ENCODE data around the gene ZNF771.
"Not testable (repeated sequence)": the region's sequence is repeated elsewhere in the genome, so short reads cannot be mapped to it uniquely, and the experiment has no call there.

ZNF771 gene

GRCh38 chr16:30461426-30461825, 54.0 kb downstream of the ZNF771 start:
- POLR2A ChIA-PET; H3K9me3 ChIP-seq (ENCODE audit: control extremely low read depth in 1 of 5, control insufficient read depth in 4 of 5, insufficient read depth in 2 of 5, low read depth in 1 of 5, low read length in 4 of 5); H3K27me3 ChIP-seq (replicated peaks in 2 of 5; ENCODE audit: control insufficient read depth in 4 of 5, insufficient read depth in 5 of 5, low read length in 4 of 5); H3K36me3 ChIP-seq (ENCODE audit: control insufficient read depth in 4 of 4, insufficient read depth in 4 of 4, low read length in 3 of 4): not testable (repeated sequence)
- peak in 2 of 3 donors; percentile 67 to 75 for DNase-seq
- Histone ChIP-seq H3K27ac (ENCODE audit: insufficient read depth in 1 of 2, low read depth in 1 of 2, low read length in 2 of 2, poor library complexity in 1 of 2, severe bottlenecking in 2 of 2) (peak overlapping the region in 1 of 2 experiments; percentile 34), H3K4me1 (ENCODE audit: control extremely low read depth in 1 of 4, control insufficient read depth in 4 of 4, insufficient read depth in 4 of 4, low read length in 3 of 4) (peaks cover 13 to 58% (median 40%) of the 10 kb centered on the region in 4 experiments), H3K4me3 (ENCODE audit: control insufficient read depth in 1 of 7, extremely low read depth in 1 of 7, insufficient read depth in 4 of 7, low read depth in 2 of 7, low read length in 6 of 7) (peak overlapping the region in 1 of 7 experiments; percentile 10)
- CTCF ChIA-PET: interaction anchor here (0.7 to 6.0 kb wide), 5 partner anchors 11 to 197 kb away, joined by 3 to 32 read pairs (median 3); partner anchors contain the start of genes FBRS and ITGAL
- 23% methylated on average over 4 of the region's 5 CpGs for WGBS (ENCODE audit: insufficient coverage)

- no peaks in the 10 kb centered on the region for H3K36me3 ChIP-seq (ENCODE audit: control insufficient read depth in 4 of 4, insufficient read depth in 4 of 4, low read length in 3 of 4)
- H3K27me3 ChIP-seq (replicated peaks in 2 of 5; ENCODE audit: control insufficient read depth in 4 of 5, insufficient read depth in 5 of 5, low read length in 4 of 5): no peaks in the 10 kb centered on the region
- DNase-seq: no peak
- CTCF ChIA-PET: no interaction called here
- H3K27ac ChIP-seq (ENCODE audit: insufficient read depth in 1 of 2, low read depth in 1 of 2, low read length in 2 of 2, poor library complexity in 1 of 2, severe bottlenecking in 2 of 2): no peak overlapping the region
- H3K4me3 ChIP-seq (ENCODE audit: control insufficient read depth in 1 of 7, extremely low read depth in 1 of 7, insufficient read depth in 4 of 7, low read depth in 2 of 7, low read length in 6 of 7): no peak overlapping the region
- peaks cover 10 to 34% (median 23%) of the 10 kb centered on the region in 4 experiments for H3K4me1 ChIP-seq (ENCODE audit: control extremely low read depth in 1 of 4, control insufficient read depth in 4 of 4, insufficient read depth in 4 of 4, low read length in 3 of 4)
- POLR2A ChIA-PET: interaction anchor here (0.7 kb wide), 1 partner anchor 24 kb away, joined by 4 read pairs; no protein-coding TSS in a partner anchor
- WGBS (ENCODE audit: insufficient coverage): 100% methylated on average over 5 of the region's 7 CpGs
- no peaks in the 10 kb centered on the region for H3K9me3 ChIP-seq (ENCODE audit: control extremely low read depth in 1 of 5, control insufficient read depth in 4 of 5, insufficient read depth in 2 of 5, low read depth in 1 of 5, low read length in 4 of 5)
Measured at GRCh38 chr16:30464078-30464477, 56.7 kb downstream of the ZNF771 start.

Measured in common myeloid progenitor, CD34-positive (primary cell).